K562 (cell line): ENCODE data around the gene GCDH. TPM values are rescaled to one million over a fixed set of nuclear protein-coding genes. Genes with fewer than 3 reads are reported as not detected.

Experiments used
- FOXJ3 ChIP-seq: sonication (generic); formaldehyde crosslinking; IDR thresholded peaks from 2 replicates; pipeline ENCODE4 v1.4.0; 2020; ENCODE audit warnings: mild to moderate bottlenecking, missing genetic modification reagents
- GTF2F1 ChIP-seq: IDR thresholded peaks from 2 replicates; pipeline ENCODE4 v1.6.1; 2011; ENCODE audit warnings: low read depth, low read length, improper control_type of control experiment
- KAT2B ChIP-seq: IDR thresholded peaks from one replicate; pipeline ENCODE4 v1.6.1; 2012; ENCODE audit warnings: low read depth, mild to moderate bottlenecking, control low read depth, inconsistent platforms, low read length, moderate library complexity
- NCOA1 ChIP-seq: fragments of 450-650 bp; IDR thresholded peaks from 2 replicates; pipeline ENCODE4 v1.6.1; 2016; ENCODE audit warnings: low read depth
- NCOA4 ChIP-seq: fragments of 450-650 bp; IDR thresholded peaks from 2 replicates; pipeline ENCODE4 v1.6.1; 2018; ENCODE audit warnings: mild to moderate bottlenecking; ENCODE audit not compliant: partially characterized antibody
- TEAD2 ChIP-seq: fragments of 450-650 bp; IDR thresholded peaks from 2 replicates; pipeline ENCODE4 v1.6.1; 2016; ENCODE audit warnings: missing genetic modification characterization, control low read depth, missing compliant biosample characterization
- ZKSCAN3 ChIP-seq: fragments of 250-450 bp; sonication (Bioruptor Pico); IDR thresholded peaks from 2 replicates; pipeline ENCODE4 v1.4.0; 2020
- ZSCAN29 ChIP-seq: fragments of 450-650 bp; IDR thresholded peaks from 2 replicates; pipeline ENCODE4 v1.6.1; 2017
- polyA plus RNA-seq, 8 experiments: library from polyadenylated mRNA; depleted of rRNA in 4 of 8; stranded (reverse) in 5 of 8; unstranded in 3 of 8; fragments of >200 nt; fragmentation: Nextera tagmentation in 2 of 8; fragmentation: Illumina TruSeq in 1 of 8; extraction: Ambion mirVana in 2 of 8; extraction: Trizol in 1 of 8; gene quantifications; 2 replicates each; pipeline versions ENCODE4 v1.2.1 to v1.2.3, GENCODE V29; 2011 to 2014; ENCODE audit warnings: inconsistent platforms in 1 of 8, missing spikeins in 1 of 8
- total RNA-seq, 7 experiments: library from RNA; depleted of rRNA in 6 of 7; stranded (reverse); fragments of >200 nt in 6 of 7; fragmentation: Illumina TruSeq in 2 of 7; extraction: Trizol in 2 of 7; gene quantifications; 2 replicates each; pipeline versions ENCODE4 v1.2.1 to v1.2.3, GENCODE V29; 2011 to 2021; ENCODE audit warnings: low replicate concordance in 1 of 7
- TF ChIP-seq, protein P1 (sequence below): fragments of 450-650 bp; conservative IDR thresholded peaks from 2 replicates; pipeline ENCODE4 v1.6.1; 2016; ENCODE audit warnings: missing genetic modification characterization, low read depth, mild to moderate bottlenecking, missing compliant biosample characterization, moderate library complexity
- TF ChIP-seq, protein P2 (sequence below): fragments of 250-450 bp; sonication (Bioruptor Pico); IDR thresholded peaks from 2 replicates; pipeline ENCODE4 v1.8.0; 2021; ENCODE audit warnings: mild to moderate bottlenecking, moderate library complexity
- TF ChIP-seq, protein P3 (sequence below), 2 experiments: fragments of 450-650 bp; IDR thresholded peaks; 2 replicates each; pipeline ENCODE4 v1.6.1; 2016
- TF ChIP-seq, protein P4 (sequence below): fragments of 250-450 bp; sonication (Bioruptor Pico); IDR thresholded peaks from 2 replicates; pipeline ENCODE4 v1.4.0; 2020; ENCODE audit warnings: mild to moderate bottlenecking, moderate library complexity
- TF ChIP-seq, protein P5 (sequence below): fragments of 450-650 bp; IDR thresholded peaks from 2 replicates; pipeline ENCODE4 v1.6.1; 2017; ENCODE audit warnings: antibody characterized with exemption

GCDH gene
- total and polyA plus RNA-seq, 9 of the 15 experiments (the other 6 are each of a cell fraction or from before 2014, with no cell fraction given), result 2.9 to 50.8 (median 19.1) TPM

DNA sequence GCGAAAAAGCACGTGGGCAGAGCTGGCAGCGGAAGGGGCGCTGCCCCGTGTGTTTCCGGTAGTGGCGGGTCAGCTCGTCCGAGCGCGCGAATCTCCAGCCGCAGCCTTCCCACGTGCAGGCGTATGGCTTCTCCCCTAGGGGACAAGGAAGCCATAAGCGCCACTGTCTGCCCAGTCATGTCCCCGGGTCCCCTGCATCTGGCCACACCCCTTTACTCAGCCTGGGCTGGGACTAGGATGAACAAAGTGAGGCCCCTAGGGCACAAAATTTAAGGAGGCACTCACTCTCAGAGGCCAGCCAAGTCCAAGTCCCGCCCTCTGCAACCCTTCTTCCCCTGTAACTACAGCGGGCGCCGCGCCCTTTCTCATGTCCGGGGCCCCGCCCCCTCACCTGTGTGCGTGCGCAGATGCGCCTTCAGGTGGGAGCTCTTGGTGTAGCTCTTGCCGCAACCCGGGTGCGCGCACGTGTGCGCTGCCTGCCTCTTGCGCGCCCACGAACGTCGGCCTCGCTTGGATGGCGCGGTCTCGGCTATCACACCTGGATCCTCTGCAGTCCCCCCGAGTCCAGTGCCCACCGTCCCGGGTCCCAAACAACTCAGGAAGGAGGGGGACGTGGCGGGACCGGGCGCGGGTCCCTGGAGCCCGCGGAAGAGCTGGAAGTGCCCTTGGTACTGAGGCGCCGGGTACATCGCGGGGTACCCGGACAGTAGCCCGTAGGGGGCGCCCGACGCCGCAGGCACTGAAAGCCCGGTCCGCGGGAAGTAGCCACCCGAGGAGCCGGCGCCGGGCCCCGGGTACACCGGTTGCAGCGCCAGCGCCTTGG lies 5.8 kb upstream of the GCDH start (continued):
- TF ChIP-seq TEAD2 (tag) (no peak), GTF2F1 (no peak), ZKSCAN3 (no peak), NCOA1 (peak; percentile 37), NCOA4 (no peak), ZSCAN29 (no peak), FOXJ3 (CRISPR knock-in tag) (no peak), KAT2B (no peak)
- TF ChIP-seq, protein P1, sequence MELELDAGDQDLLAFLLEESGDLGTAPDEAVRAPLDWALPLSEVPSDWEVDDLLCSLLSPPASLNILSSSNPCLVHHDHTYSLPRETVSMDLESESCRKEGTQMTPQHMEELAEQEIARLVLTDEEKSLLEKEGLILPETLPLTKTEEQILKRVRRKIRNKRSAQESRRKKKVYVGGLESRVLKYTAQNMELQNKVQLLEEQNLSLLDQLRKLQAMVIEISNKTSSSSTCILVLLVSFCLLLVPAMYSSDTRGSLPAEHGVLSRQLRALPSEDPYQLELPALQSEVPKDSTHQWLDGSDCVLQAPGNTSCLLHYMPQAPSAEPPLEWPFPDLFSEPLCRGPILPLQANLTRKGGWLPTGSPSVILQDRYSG (tag), result no peak; the same call in 1 of the 2 replicates
- TF ChIP-seq, protein P2, sequence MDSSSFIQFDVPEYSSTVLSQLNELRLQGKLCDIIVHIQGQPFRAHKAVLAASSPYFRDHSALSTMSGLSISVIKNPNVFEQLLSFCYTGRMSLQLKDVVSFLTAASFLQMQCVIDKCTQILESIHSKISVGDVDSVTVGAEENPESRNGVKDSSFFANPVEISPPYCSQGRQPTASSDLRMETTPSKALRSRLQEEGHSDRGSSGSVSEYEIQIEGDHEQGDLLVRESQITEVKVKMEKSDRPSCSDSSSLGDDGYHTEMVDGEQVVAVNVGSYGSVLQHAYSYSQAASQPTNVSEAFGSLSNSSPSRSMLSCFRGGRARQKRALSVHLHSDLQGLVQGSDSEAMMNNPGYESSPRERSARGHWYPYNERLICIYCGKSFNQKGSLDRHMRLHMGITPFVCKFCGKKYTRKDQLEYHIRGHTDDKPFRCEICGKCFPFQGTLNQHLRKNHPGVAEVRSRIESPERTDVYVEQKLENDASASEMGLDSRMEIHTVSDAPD, result no peak
- TF ChIP-seq, protein P3, sequence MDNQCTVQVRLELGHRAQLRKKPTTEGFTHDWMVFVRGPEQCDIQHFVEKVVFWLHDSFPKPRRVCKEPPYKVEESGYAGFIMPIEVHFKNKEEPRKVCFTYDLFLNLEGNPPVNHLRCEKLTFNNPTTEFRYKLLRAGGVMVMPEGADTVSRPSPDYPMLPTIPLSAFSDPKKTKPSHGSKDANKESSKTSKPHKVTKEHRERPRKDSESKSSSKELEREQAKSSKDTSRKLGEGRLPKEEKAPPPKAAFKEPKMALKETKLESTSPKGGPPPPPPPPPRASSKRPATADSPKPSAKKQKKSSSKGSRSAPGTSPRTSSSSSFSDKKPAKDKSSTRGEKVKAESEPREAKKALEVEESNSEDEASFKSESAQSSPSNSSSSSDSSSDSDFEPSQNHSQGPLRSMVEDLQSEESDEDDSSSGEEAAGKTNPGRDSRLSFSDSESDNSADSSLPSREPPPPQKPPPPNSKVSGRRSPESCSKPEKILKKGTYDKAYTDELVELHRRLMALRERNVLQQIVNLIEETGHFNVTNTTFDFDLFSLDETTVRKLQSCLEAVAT (IDR thresholded peaks at IDR 0.05), result 0 out of 4 replicates have a peak, but pooled peaks of 1 of the 2 experiments have one; percentile 46
- TF ChIP-seq, protein P4, sequence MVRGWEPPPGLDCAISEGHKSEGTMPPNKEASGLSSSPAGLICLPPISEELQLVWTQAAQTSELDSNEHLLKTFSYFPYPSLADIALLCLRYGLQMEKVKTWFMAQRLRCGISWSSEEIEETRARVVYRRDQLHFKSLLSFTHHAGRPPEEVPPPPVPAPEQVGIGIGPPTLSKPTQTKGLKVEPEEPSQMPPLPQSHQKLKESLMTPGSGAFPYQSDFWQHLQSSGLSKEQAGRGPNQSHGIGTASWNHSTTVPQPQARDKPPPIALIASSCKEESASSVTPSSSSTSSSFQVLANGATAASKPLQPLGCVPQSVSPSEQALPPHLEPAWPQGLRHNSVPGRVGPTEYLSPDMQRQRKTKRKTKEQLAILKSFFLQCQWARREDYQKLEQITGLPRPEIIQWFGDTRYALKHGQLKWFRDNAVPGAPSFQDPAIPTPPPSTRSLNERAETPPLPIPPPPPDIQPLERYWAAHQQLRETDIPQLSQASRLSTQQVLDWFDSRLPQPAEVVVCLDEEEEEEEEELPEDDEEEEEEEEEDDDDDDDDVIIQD (CRISPR knock-in tag), result no peak
- TF ChIP-seq, protein P5, sequence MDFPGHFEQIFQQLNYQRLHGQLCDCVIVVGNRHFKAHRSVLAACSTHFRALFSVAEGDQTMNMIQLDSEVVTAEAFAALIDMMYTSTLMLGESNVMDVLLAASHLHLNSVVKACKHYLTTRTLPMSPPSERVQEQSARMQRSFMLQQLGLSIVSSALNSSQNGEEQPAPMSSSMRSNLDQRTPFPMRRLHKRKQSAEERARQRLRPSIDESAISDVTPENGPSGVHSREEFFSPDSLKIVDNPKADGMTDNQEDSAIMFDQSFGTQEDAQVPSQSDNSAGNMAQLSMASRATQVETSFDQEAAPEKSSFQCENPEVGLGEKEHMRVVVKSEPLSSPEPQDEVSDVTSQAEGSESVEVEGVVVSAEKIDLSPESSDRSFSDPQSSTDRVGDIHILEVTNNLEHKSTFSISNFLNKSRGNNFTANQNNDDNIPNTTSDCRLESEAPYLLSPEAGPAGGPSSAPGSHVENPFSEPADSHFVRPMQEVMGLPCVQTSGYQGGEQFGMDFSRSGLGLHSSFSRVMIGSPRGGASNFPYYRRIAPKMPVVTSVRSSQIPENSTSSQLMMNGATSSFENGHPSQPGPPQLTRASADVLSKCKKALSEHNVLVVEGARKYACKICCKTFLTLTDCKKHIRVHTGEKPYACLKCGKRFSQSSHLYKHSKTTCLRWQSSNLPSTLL, result no peak
